HUES64 (cell line): ENCODE results near the gene FANCE.

Experiments used
- H3K27ac ChIP-seq: 2 replicates; pipeline ENCODE4 v1.7.0; 2013; ENCODE audit warnings: low read depth, low read length, inconsistent platforms
- H3K27me3 ChIP-seq: 2 replicates; pipeline ENCODE4 v1.6.1; 2013; ENCODE audit warnings: mild to moderate bottlenecking, low read length; ENCODE audit not compliant: insufficient read depth
- H3K36me3 ChIP-seq: 2 replicates; pipeline ENCODE4 v1.6.1; 2013; ENCODE audit warnings: mild to moderate bottlenecking, low read length; ENCODE audit not compliant: insufficient read depth
- H3K4me1 ChIP-seq: 2 replicates; pipeline ENCODE4 v1.6.1; 2013; ENCODE audit warnings: mild to moderate bottlenecking, low read length, moderate library complexity; ENCODE audit not compliant: insufficient read depth
- H3K4me3 ChIP-seq: 2 replicates; pipeline ENCODE4 v1.5.1; 2013; ENCODE audit warnings: mild to moderate bottlenecking, low read length, moderate library complexity
- H3K9ac ChIP-seq: 2 replicates; pipeline ENCODE4 v1.6.1; 2013; ENCODE audit warnings: mild to moderate bottlenecking, low read depth, low read length
- H3K9me3 ChIP-seq: 2 replicates; pipeline ENCODE4 v1.6.1; 2013; ENCODE audit warnings: low read depth, low read length; ENCODE audit not compliant: insufficient read depth
- WGBS: fragments of 150-250, 120-280 bp; methylation state at CpG from one replicate; pipeline ENCODE4 v1.1.7; 2013; ENCODE audit warnings: missing lambda C conversion rate; 5-methylcytosine and 5-hydroxymethylcytosine counted together

The FANCE gene

GRCh38 chr6:35476004-35476403 lies 23.9 kb downstream of the FANCE start:
- no peaks in the 10 kb centered on the region for H3K27me3 ChIP-seq
- peaks cover 3% of the 10 kb centered on the region; the same call in 1 of the 2 replicates for H3K4me1 ChIP-seq
- no peak overlapping the region for H3K9ac ChIP-seq
- H3K36me3 ChIP-seq = peaks cover 52% of the 10 kb centered on the region
- H3K4me3 ChIP-seq = no peak overlapping the region
- 91% methylated on average over 14 of the region's 14 CpGs for WGBS
- H3K27ac ChIP-seq = no peak overlapping the region
- H3K9me3 ChIP-seq = no peaks in the 10 kb centered on the region

DNA sequence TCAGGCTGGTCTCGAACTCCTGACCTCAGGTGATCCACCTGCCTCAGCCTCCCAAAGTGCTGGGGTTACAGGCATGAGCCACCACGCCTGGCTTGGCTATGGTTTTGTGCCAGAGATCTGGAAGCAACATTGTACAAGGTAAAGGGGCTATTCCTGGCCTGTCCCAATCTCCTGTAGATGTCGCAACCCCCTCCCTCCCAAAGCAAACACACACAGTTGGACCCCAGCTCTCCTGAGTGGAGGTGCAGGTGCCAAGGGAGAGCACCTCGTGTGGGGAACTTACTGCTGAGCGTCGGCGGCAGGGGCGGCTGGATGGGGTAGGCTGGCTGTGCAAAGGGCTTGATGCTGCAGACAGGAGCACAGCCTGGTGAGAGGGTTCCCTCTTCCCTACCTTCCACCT lies 24.9 kb downstream of the FANCE start:
- Histone ChIP-seq H3K27ac (no peak overlapping the region), H3K9ac (no peak overlapping the region)
- WGBS = 84% methylated on average over 8 of the region's 8 CpGs

GRCh38 chr6:35477551-35478179 lies 25.5 kb downstream of the FANCE start:
- no peaks in the 10 kb centered on the region for H3K27me3 ChIP-seq
- no peaks in the 10 kb centered on the region for H3K9me3 ChIP-seq
- H3K4me3 ChIP-seq = no peak overlapping the region
- peaks cover 43% of the 10 kb centered on the region for H3K36me3 ChIP-seq
- no peak overlapping the region for H3K27ac ChIP-seq
- H3K4me1 ChIP-seq = no peaks in the 10 kb centered on the region
- H3K9ac ChIP-seq = no peak overlapping the region
- WGBS = 89% methylated on average over 5 of the region's 5 CpGs

More for the DNA sequence above, 24.9 kb downstream of the FANCE start:
- no peaks in the 10 kb centered on the region for H3K4me1 ChIP-seq
- H3K27me3 ChIP-seq = no peaks in the 10 kb centered on the region
- peaks cover 44% of the 10 kb centered on the region for H3K36me3 ChIP-seq
- no peaks in the 10 kb centered on the region for H3K9me3 ChIP-seq
- H3K4me3 ChIP-seq = no peak overlapping the region

GRCh38 chr6:35478259-35478658 lies 26.1 kb downstream of the FANCE start:
- Histone ChIP-seq H3K9me3 (no peaks in the 10 kb centered on the region), H3K4me1 (no peaks in the 10 kb centered on the region), H3K27me3 (no peaks in the 10 kb centered on the region), H3K4me3 (no peak overlapping the region), H3K27ac (no peak overlapping the region), H3K9ac (no peak overlapping the region), H3K36me3 (peaks cover 44% of the 10 kb centered on the region)
- 90% methylated on average over 7 of the region's 7 CpGs for WGBS

DNA sequence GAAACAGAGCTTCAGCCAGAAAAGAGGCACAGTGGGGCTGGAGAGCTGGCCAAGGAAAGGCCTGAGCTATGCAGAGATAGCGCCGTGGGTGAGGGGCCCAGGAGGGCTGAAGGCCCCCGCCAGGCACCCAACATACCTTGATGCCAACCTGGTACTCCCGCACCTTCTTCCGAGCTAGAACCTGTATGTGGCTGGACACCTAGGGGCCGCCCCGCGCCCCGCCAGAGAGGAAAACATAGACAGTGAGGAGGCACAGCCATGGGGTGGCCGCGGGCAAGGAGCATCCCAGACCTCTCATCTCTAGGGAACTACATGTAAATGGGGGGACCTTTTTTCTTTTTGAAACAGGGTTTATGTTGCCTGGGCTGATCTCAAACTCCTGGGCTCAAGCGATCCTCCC lies 28.0 kb downstream of the FANCE start:
- Histone ChIP-seq H3K36me3 (peaks cover 42% of the 10 kb centered on the region), H3K4me3 (no peak overlapping the region), H3K27me3 (no peaks in the 10 kb centered on the region), H3K27ac (no peak overlapping the region), H3K9ac (no peak overlapping the region), H3K4me1 (peaks cover 7% of the 10 kb centered on the region), H3K9me3 (no peaks in the 10 kb centered on the region)
- WGBS = 97% methylated on average over 12 of the region's 12 CpGs

DNA sequence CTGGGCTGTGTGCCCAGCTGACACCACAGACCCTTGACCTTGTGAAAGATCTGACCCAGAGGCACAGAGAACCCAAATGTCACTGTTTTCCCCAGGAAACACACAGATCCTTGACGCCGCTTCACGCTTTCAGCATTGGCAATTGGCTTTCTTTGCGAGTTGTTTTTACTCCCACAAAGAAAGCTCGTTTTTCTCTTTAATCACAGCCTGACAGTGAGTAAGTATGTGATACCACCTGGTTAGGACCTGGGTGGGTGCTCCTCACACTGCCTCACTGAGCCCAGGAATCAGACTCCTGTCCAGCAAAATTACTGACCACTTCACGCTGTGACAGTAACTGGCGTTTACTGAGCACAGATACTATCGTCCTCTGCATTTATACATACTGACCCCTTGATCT lies 29.1 kb downstream of the FANCE start:
- Histone ChIP-seq H3K4me3 (no peak overlapping the region), H3K4me1 (peaks cover 17% of the 10 kb centered on the region), H3K27me3 (no peaks in the 10 kb centered on the region), H3K9ac (no peak overlapping the region), H3K27ac (no peak overlapping the region), H3K36me3 (peaks cover 37% of the 10 kb centered on the region), H3K9me3 (no peaks in the 10 kb centered on the region)
- 89% methylated on average over 8 of the region's 8 CpGs for WGBS

DNA sequence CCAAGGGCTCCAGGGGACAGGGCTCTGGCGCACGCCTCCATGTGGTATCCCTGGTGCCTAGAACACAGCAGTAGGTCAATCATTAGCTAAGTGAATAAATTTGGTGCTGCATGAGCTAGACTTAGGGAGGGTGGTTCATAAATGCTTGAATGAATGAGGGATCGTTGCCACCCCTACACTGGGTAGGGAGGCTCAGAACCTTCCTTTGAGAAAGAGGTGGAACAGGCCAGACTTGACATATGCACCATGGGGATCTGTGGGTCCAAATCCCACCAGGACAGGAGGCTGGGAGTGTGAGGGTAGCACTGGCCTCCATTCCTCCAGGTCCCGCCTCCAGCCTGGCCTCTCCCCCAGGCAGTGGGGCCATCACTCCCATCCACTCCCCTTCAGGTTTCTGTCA lies 30.9 kb downstream of the FANCE start:
- no peak overlapping the region for H3K27ac ChIP-seq
- WGBS = 95% methylated on average over 4 of the region's 4 CpGs
- no peaks in the 10 kb centered on the region for H3K9me3 ChIP-seq
- no peak overlapping the region for H3K9ac ChIP-seq
- peaks cover 34% of the 10 kb centered on the region for H3K4me1 ChIP-seq
- H3K36me3 ChIP-seq = peaks cover 33% of the 10 kb centered on the region
- H3K27me3 ChIP-seq = no peaks in the 10 kb centered on the region
- H3K4me3 ChIP-seq = no peak overlapping the region

GRCh38 chr6:35483490-35483889 lies 31.4 kb downstream of the FANCE start:
- Histone ChIP-seq H3K4me1 (peaks cover 37% of the 10 kb centered on the region), H3K9me3 (no peaks in the 10 kb centered on the region), H3K9ac (no peak overlapping the region), H3K27ac (no peak overlapping the region), H3K4me3 (no peak overlapping the region), H3K36me3 (peaks cover 28% of the 10 kb centered on the region), H3K27me3 (no peaks in the 10 kb centered on the region)
- 93% methylated on average over 3 of the region's 3 CpGs for whole genome bisulfite sequencing

GRCh38 chr6:35483893-35484645 lies 31.9 kb downstream of the FANCE start:
- H3K27me3 ChIP-seq = no peaks in the 10 kb centered on the region
- peaks cover 37% of the 10 kb centered on the region for H3K4me1 ChIP-seq
- H3K4me3 ChIP-seq = no peak overlapping the region
- H3K27ac ChIP-seq = peak overlapping the region; percentile 94
- peaks cover 26% of the 10 kb centered on the region for H3K36me3 ChIP-seq
- WGBS = 89% methylated on average over 13 of the region's 13 CpGs
- no peaks in the 10 kb centered on the region for H3K9me3 ChIP-seq
- no peak overlapping the region for H3K9ac ChIP-seq

- WGBS = 81% methylated on average over 7 of the region's 7 CpGs
- Histone ChIP-seq H3K4me1 (peaks cover 41% of the 10 kb centered on the region), H3K27ac (peak overlapping the region; percentile 94), H3K27me3 (no peaks in the 10 kb centered on the region), H3K4me3 (peak overlapping the region; percentile 37), H3K9me3 (no peaks in the 10 kb centered on the region), H3K9ac (peak overlapping the region; percentile 82), H3K36me3 (peaks cover 21% of the 10 kb centered on the region)
These were observed 32.8 kb downstream of the FANCE start for GRCh38 chr6:35484921-35485392.

DNA sequence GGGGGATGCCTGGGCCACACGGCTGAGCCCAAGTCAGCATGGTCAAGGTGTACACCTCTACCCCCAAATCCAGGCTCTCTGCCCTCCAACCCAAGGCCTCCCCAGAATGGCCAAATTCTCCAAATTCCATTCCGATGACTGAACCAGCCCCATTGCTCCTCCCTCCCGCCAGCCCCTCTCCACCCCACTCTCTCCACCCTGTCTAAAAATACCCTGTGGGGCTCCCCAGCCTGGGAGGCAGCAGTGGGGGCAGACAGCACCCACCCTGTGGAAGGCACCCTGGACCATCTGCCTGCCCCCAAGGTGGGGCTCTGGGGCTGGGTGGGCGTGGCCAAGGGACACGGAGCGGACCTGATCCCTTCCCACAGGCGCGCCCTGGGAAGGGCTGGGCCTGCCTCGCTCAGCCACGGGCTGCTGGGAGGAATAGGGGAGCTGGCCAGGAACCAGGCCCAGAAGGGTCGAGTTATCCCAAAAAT lies 33.3 kb downstream of the FANCE start:
- Histone ChIP-seq H3K27ac (peak overlapping the region; percentile 94), H3K9me3 (no peaks in the 10 kb centered on the region), H3K4me3 (peak overlapping the region; percentile 37), H3K27me3 (no peaks in the 10 kb centered on the region), H3K9ac (peak overlapping the region; percentile 82), H3K4me1 (peaks cover 43% of the 10 kb centered on the region), H3K36me3 (peaks cover 21% of the 10 kb centered on the region)
- WGBS = 32% methylated on average over 11 of the region's 11 CpGs
